Kidney (tissue), 14 donors: ENCODE measurements around the gene ANKS1B. TPM values are rescaled to one million over a fixed set of nuclear protein-coding genes. Genes with fewer than 3 reads are reported as not detected.

Experiments
- DNase-seq, 5 donors: peaks; one replicate each; pipeline ENCODE4 v3.0.0-alpha.2; 2013 to 2020
- FAIRE-seq: peaks from 2 replicates; lab custom pipeline; 2012; peaks lifted over from hg19 to GRCh38; lab: Jason Lieb, UNC
- H3K27ac ChIP-seq, 2 donors: one replicate each; pipeline ENCODE4 v1.7.0; 2013; ENCODE audit warnings: low read depth in 2 of 2, low read length in 2 of 2, inconsistent platforms in 1 of 2
- H3K27me3 ChIP-seq: one replicate; pipeline ENCODE4 v1.7.1; 2013; ENCODE audit warnings: low read length, inconsistent platforms; ENCODE audit not compliant: control insufficient read depth, insufficient read depth
- H3K36me3 ChIP-seq, 3 donors: one replicate each; pipeline versions ENCODE4 v1.7.0 to v1.7.1; 2013; ENCODE audit warnings: low read length in 3 of 3, control low read depth in 1 of 3, inconsistent platforms in 1 of 3; ENCODE audit not compliant: insufficient read depth in 3 of 3, control insufficient read depth in 2 of 3
- H3K4me1 ChIP-seq, 3 donors: one replicate each; pipeline versions ENCODE4 v1.7.0 to v1.7.1; 2013; ENCODE audit warnings: low read length in 3 of 3, inconsistent platforms in 1 of 3, low read depth in 1 of 3; ENCODE audit not compliant: control insufficient read depth in 2 of 3, insufficient read depth in 2 of 3
- H3K4me3 ChIP-seq, 3 donors: one replicate each; pipeline versions ENCODE4 v1.7.0 to v1.8.1; 2013; ENCODE audit warnings: low read length in 3 of 3, control low read depth in 1 of 3, inconsistent platforms in 1 of 3
- H3K9ac ChIP-seq, 3 donors: one replicate each; pipeline versions ENCODE4 v1.7.0 to v1.7.1; 2013; ENCODE audit warnings: low read length in 3 of 3, control low read depth in 1 of 3, inconsistent platforms in 1 of 3
- H3K9me3 ChIP-seq, 3 donors: one replicate each; pipeline versions ENCODE4 v1.7.0 to v1.7.1; 2013; ENCODE audit warnings: low read length in 3 of 3, control low read depth in 1 of 3, inconsistent platforms in 1 of 3; ENCODE audit not compliant: control insufficient read depth in 2 of 3, insufficient read depth in 1 of 3
- CTCF ChIP-seq: IDR thresholded peaks from 3 replicates; pipeline ENCODE4 v1.5.1; 2012; ENCODE audit warnings: mild to moderate bottlenecking, moderate library complexity, borderline replicate concordance; ENCODE audit not compliant: insufficient read depth; ENCODE audit errors: extremely low read depth
- intact Hi-C: fragments of 100-400 bp; cut with DNase I; formaldehyde crosslinking; loops from one replicate; pipeline ENCODE4 v1.11.1; 2022
- polyA plus RNA-seq: library from polyadenylated mRNA; stranded (reverse); fragments of 350-450 nt; fragmentation: Illumina TruSeq; extraction: RNeasy Lipid Tissue Mini Kit (QIAGEN cat#74804); gene quantifications from one replicate; pipeline ENCODE4 v1.2.3, GENCODE V29; 2014; ENCODE audit warnings: low read depth, low replicate concordance; ENCODE audit not compliant: insufficient read depth
- total RNA-seq: library from RNA; stranded (reverse); fragmentation: NEBNext Ultra II Directional; extraction: Animal tissue kit (Norgen Biotek cat#: 25700); gene quantifications from one replicate; pipeline ENCODE4 v1.2.1, GENCODE V29; 2021
- donor health status: control.
- donor health status: control.
- donor health status: control.
- donor health status: control.
- donor health status: control.
- donor health status: DM: yes; HTN: yes; CAD: no.
- donor health status: Normal renal cell carcinoma (clear cell type).

Gene ANKS1B
- total and polyA plus RNA-seq, 2 donors from 2014 or later = 1.7 to 5.8 TPM

- FAIRE-seq (no peak), DNase-seq (no peak)
- Histone ChIP-seq H3K4me3 (no peak overlapping the region), H3K36me3 (no peaks in the 10 kb centered on the region), H3K27me3 (no peaks in the 10 kb centered on the region), H3K9ac (no peak overlapping the region), H3K9me3 (no peaks in the 10 kb centered on the region), H3K4me1 (no peaks in the 10 kb centered on the region), H3K27ac (no peak overlapping the region)
- TF ChIP-seq CTCF = no peak
- intact Hi-C loops = no loop called here
These were observed 904.9 kb downstream of the ANKS1B start for GRCh38 chr12:99079811-99080210.

GRCh38 chr12:99068993-99069747 is 915.6 kb downstream of the ANKS1B start:
- intact Hi-C loops = no loop called here
- Histone ChIP-seq H3K9ac (no peak overlapping the region), H3K27me3 (no peaks in the 10 kb centered on the region), H3K9me3 (no peaks in the 10 kb centered on the region), H3K36me3 (no peaks in the 10 kb centered on the region), H3K27ac (no peak overlapping the region), H3K4me1 (no peaks in the 10 kb centered on the region), H3K4me3 (no peak overlapping the region)
- no peak for TF ChIP-seq CTCF
- no peak for DNase-seq
- FAIRE-seq = no peak

GRCh38 chr12:99067171-99067785 is 917.5 kb downstream of the ANKS1B start:
- intact Hi-C loops = no loop called here
- H3K27me3 ChIP-seq = no peaks in the 10 kb centered on the region
- no peak overlapping the region for H3K27ac ChIP-seq
- H3K4me3 ChIP-seq = no peak overlapping the region
- H3K9me3 ChIP-seq = no peaks in the 10 kb centered on the region
- FAIRE-seq = no peak
- H3K4me1 ChIP-seq = no peaks in the 10 kb centered on the region
- no peak for TF ChIP-seq CTCF
- no peaks in the 10 kb centered on the region for H3K36me3 ChIP-seq
- no peak for DNase-seq
- no peak overlapping the region for H3K9ac ChIP-seq
